ENCODE data around the gene WIPF3.
"Not testable (repeated sequence)": the region's sequence is repeated elsewhere in the genome, so short reads cannot be mapped to it uniquely, and the experiment has no call there.

The WIPF3 gene

GRCh38 chr7:29956487-29956836 is 150.2 kb downstream of the WIPF3 start:
- DNase-seq = no peak

- DNase-seq = no peak
Observed at GRCh38 chr7:29957521-29958310, 151.4 kb downstream of the WIPF3 start.

DNA sequence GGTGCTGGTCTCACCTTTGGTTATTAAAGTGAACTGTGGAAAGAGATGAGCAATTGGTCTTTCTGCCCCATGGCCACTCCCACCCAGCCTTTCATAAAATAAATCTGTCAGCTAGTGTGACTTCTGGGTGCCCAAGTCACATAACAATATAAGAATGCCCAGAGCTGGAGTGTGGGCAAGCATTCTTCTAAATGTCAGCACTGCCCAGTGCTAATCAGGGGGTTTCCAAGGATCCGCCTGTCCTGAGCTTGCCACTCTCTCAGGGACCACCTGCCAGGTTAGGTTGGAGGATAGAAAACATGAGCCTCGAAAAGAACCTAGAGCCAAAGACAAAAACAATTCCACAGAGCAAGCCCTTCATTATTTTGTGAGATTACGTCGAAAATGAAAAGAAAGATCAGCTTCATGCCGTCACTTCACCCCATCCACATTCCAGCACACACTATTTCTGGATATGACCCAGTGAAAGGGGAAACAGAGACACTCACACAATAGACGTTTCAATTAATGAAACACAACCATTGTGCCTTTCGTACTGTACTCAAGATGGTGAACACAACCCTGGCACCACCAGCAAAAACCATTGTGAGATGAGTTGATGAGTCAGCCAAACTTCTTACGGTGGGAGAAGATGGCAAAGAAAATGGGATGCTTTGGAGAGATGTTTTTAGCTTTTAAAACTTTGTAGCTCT is 152.5 kb downstream of the WIPF3 start:
- no peak for DNase-seq

DNA sequence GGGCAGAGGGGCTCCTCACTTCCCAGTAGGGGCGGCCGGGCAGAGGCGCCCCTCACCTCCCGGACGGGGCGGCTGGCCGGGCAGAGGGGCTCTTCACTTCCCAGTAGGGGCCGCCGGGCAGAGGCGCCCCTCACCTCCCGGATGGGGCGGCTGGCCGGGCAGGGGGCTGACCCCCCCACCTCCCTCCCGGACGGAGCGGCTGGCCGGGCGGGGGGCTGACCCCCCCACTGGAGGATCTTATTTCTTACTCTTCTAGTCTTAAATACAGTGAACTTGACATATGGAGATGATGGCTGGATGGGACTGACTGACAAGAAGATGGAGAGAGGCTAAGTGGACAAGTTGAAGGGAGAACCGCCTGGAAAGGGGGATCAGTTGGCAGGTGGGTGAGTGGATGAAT is 155.3 kb downstream of the WIPF3 start:
- DNase-seq = not testable (repeated sequence)

DNA sequence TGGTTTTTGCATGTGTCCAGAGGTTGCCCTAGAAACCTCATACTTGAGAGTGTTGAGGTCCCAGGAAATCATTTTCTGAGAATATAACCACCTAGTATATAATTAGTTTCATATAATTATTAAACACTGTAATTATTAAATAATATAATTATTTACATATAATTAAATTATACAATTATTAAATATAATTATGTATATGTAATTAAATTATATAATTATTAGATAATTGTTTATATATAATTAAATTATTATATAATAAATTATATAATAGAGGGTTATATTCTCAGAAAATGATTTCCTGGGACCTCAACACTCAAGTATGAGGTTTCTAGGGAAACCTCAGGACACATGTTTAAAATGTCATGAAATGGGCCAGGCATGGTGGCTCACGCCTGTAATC is 155.7 kb downstream of the WIPF3 start:
- no peak for DNase-seq

- no peak for DNase-seq
Observed at GRCh38 chr7:29965030-29965429, 158.7 kb downstream of the WIPF3 start.

All from fibroblast of skin of back (primary cell).